Esophagus squamous epithelium (tissue), 5 donors: ENCODE results near the gene PDLIM5. TPM values are rescaled to one million over a fixed set of nuclear protein-coding genes. Genes with fewer than 3 reads are reported as not detected.
"Not testable (repeated sequence)": the region's sequence is repeated elsewhere in the genome, so short reads cannot be mapped to it uniquely, and the experiment has no call there.

Source experiments
- DNase-seq: peaks from one replicate; lab custom pipeline; 2025; lab: John Stamatoyannopoulos, UW
- H3K27ac ChIP-seq, 4 donors: fragments of 200-600 bp; sonication (generic); one replicate each; pipeline ENCODE4 v1.5.1; 2016 to 2019; ENCODE audit warnings: mild to moderate bottlenecking in 1 of 4
- H3K27me3 ChIP-seq, 4 donors: fragments of 200-600 bp; sonication (generic); 1 replicate in 3 of 4; 2 replicates in 1 of 4; pipeline versions ENCODE4 v1.5.1 to v1.6.0; 2017 to 2021; ENCODE audit warnings: antibody characterized with exemption in 1 of 4
- H3K36me3 ChIP-seq, 3 donors: fragments of 200-600 bp; sonication (generic); one replicate each; pipeline ENCODE4 v1.5.1; 2016 to 2019
- H3K4me1 ChIP-seq, 3 donors: fragments of 200-600 bp; sonication (generic); one replicate each; pipeline ENCODE4 v1.5.1; 2017 to 2019
- H3K4me3 ChIP-seq, 4 donors: fragments of 200-600 bp; sonication (generic); 1 replicate in 3 of 4; 2 replicates in 1 of 4; pipeline ENCODE4 v1.5.1; 2016 to 2019; ENCODE audit warnings: mild to moderate bottlenecking in 2 of 4, moderate library complexity in 1 of 4
- H3K9me3 ChIP-seq, 3 donors: fragments of 200-600 bp; sonication (generic); one replicate each; pipeline ENCODE4 v1.5.1; 2016 to 2019
- POLR2A ChIP-seq, 4 donors: fragments of 450-650 bp; IDR thresholded peaks; one replicate each; pipeline ENCODE4 v1.6.1; 2017; ENCODE audit warnings: antibody characterized with exemption in 4 of 4, mild to moderate bottlenecking in 4 of 4, moderate library complexity in 3 of 4
- WGBS, 2 donors: methylation state at CpG; one replicate each; pipeline ENCODE4 v1.1.5; 2018; 5-methylcytosine and 5-hydroxymethylcytosine counted together
- intact Hi-C: fragments of 100-400 bp; cut with DNase I; formaldehyde crosslinking; loops from one replicate; pipeline ENCODE4 v1.15.0; 2022
- total RNA-seq, 4 donors: library from RNA; depleted of rRNA; stranded (reverse); fragments of >200 nt; gene quantifications; one replicate each; pipeline ENCODE4 v1.1.0, GENCODE V29; 2016
- TF ChIP-seq, protein P1 (sequence below), 6 experiments: fragments of 450-650 bp in 4 of 6; fragments of 200-600 bp in 2 of 6; sonication (generic) in 2 of 6; IDR thresholded peaks; one replicate each; pipeline ENCODE4 v1.5.1; 2016 to 2019; ENCODE audit warnings: antibody characterized with exemption in 6 of 6, mild to moderate bottlenecking in 4 of 6, moderate library complexity in 4 of 6
- donor health status: DM: yes; HTN: yes; CAD: no.

PDLIM5 gene
- total RNA-seq, 4 donors from 2014 or later = 57.0 to 204 (median 157) TPM

GRCh38 chr4:94548571-94548970, 96.8 kb downstream of the PDLIM5 start:
- H3K4me3 ChIP-seq = no peak overlapping the region
- peak overlapping the region; percentile 66 to 85 (median 72) for H3K27ac ChIP-seq
- TF ChIP-seq POLR2A (IDR thresholded peaks at IDR 0.05) = no peak
- TF ChIP-seq, protein P1, sequence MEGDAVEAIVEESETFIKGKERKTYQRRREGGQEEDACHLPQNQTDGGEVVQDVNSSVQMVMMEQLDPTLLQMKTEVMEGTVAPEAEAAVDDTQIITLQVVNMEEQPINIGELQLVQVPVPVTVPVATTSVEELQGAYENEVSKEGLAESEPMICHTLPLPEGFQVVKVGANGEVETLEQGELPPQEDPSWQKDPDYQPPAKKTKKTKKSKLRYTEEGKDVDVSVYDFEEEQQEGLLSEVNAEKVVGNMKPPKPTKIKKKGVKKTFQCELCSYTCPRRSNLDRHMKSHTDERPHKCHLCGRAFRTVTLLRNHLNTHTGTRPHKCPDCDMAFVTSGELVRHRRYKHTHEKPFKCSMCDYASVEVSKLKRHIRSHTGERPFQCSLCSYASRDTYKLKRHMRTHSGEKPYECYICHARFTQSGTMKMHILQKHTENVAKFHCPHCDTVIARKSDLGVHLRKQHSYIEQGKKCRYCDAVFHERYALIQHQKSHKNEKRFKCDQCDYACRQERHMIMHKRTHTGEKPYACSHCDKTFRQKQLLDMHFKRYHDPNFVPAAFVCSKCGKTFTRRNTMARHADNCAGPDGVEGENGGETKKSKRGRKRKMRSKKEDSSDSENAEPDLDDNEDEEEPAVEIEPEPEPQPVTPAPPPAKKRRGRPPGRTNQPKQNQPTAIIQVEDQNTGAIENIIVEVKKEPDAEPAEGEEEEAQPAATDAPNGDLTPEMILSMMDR (IDR thresholded peaks at IDR 0.05) = no peak
- H3K9me3 ChIP-seq = no peaks in the 10 kb centered on the region
- no peaks in the 10 kb centered on the region for H3K27me3 ChIP-seq
- H3K4me1 ChIP-seq = peaks cover 10 to 49% (median 10%) of the 10 kb centered on the region in 3 donors
- no peak for DNase-seq
- intact Hi-C loops = no loop called here
- 16 to 18% methylated on average over 1 of the region's 1 CpG for WGBS, 2 donors
- peaks cover 0 to 5% (median 0%) of the 10 kb centered on the region in 3 donors for H3K36me3 ChIP-seq

DNA sequence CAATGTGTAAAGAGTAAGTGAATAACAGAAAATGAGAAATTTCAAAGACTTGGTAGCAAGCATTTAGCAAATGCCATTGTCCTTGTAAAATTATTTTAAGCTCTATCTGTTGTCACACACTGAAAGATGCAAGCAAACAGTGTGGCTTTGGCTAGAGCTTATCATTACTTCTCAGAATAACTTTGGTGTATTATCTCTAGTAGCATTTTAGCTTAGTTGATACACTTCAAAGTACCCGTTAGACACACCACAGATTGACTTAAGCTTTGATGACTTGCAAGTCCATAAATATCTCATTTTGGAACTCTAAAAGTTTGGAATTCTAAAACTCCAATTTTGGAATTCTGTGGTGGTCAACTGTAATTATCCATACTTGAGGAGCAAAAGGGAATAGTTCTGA, 98.6 kb downstream of the PDLIM5 start:
- intact Hi-C loops = no loop called here
- TF ChIP-seq POLR2A (IDR thresholded peaks at IDR 0.05) = no peak
- TF ChIP-seq, protein P1 (IDR thresholded peaks at IDR 0.05) = no peak
- Histone ChIP-seq H3K4me3 (no peak overlapping the region), H3K27me3 (no peaks in the 10 kb centered on the region), H3K9me3 (no peaks in the 10 kb centered on the region), H3K4me1 (peaks cover 5 to 36% (median 10%) of the 10 kb centered on the region in 3 donors), H3K36me3 (no peaks in the 10 kb centered on the region), H3K27ac (peak overlapping the region in 2 of 4 donors; percentile 66 to 85)
- 84 to 94% methylated on average over 1 of the region's 1 CpG for WGBS, 2 donors
- DNase-seq = no peak

- 89 to 100% methylated on average over 1 of the region's 1 CpG for WGBS, 2 donors
- Histone ChIP-seq H3K4me1 (peaks cover 5 to 31% (median 10%) of the 10 kb centered on the region in 3 donors), H3K27me3 (no peaks in the 10 kb centered on the region), H3K27ac (no peak overlapping the region), H3K4me3 (no peak overlapping the region), H3K9me3 (no peaks in the 10 kb centered on the region), H3K36me3 (no peaks in the 10 kb centered on the region)
- DNase-seq = no peak
- intact Hi-C loops = no loop called here
- no peak for TF ChIP-seq POLR2A (IDR thresholded peaks at IDR 0.05)
- TF ChIP-seq, protein P1 (IDR thresholded peaks at IDR 0.05) = no peak
Measured at GRCh38 chr4:94550851-94551250, 99.1 kb downstream of the PDLIM5 start.

- H3K4me3 ChIP-seq = no peak overlapping the region
- no peaks in the 10 kb centered on the region for H3K9me3 ChIP-seq
- H3K36me3 ChIP-seq = no peaks in the 10 kb centered on the region
- 82 to 83% methylated on average over 3 of the region's 3 CpGs for WGBS, 2 donors
- peaks cover 5 to 29% (median 10%) of the 10 kb centered on the region in 3 donors for H3K4me1 ChIP-seq
- intact Hi-C loops = no loop called here
- no peaks in the 10 kb centered on the region for H3K27me3 ChIP-seq
- no peak for TF ChIP-seq POLR2A (IDR thresholded peaks at IDR 0.05)
- TF ChIP-seq, protein P1 (IDR thresholded peaks at IDR 0.05) = no peak
- H3K27ac ChIP-seq = no peak overlapping the region
- no peak for DNase-seq
Measured at GRCh38 chr4:94551643-94552564, 100.2 kb downstream of the PDLIM5 start.

DNA sequence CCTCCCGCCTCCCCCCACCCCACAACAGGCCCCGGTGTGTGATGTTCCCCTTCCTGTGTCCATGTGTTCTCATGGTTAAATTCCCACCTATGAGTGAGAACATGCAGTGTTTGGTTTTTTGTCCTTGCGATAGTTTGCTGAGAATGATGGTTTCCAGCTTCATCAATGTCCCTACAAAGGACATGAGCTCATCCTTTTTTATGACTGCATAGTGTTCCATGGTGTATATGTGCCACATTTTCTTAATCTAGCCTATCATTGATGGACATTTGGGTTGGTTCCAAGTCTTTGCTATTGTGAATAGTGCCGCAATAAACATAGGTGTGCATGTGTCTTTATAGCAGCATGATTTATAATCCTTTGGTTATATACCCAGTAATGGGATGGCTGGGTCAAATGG, 104.3 kb downstream of the PDLIM5 start:
- DNase-seq, intact Hi-C loops, H3K27me3 ChIP-seq, H3K9me3 ChIP-seq, H3K36me3 ChIP-seq, H3K4me3 ChIP-seq, H3K27ac ChIP-seq: not testable (repeated sequence)
- 89 to 90% methylated on average over 2 to 3 of the region's 4 CpGs for WGBS, 2 donors
- H3K4me1 ChIP-seq = peaks cover 11 to 37% (median 15%) of the 10 kb centered on the region in 3 donors

DNA sequence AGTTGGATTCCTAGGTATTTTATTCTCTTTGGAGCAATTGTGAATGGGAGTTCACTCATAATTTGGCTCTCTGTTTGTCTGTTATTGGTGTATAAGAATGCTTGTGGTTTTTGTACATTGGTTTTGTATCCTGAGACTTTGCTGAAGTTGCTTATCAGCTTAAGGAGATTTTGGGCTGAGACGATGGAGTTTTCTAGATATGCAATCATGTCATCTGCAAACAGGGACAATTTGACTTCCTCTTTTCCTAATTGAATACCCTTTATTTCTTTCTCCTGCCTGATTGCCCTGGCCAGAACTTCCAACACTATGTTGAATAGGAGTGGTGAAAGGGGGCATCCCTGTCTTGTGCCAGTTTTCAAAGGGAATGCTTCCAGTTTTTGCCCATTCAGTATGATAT, 105.9 kb downstream of the PDLIM5 start:
- WGBS, 2 donors = no CpG with 5 or more reads among the region's 1 CpG

More for the DNA sequence above, 105.9 kb downstream of the PDLIM5 start:
- Histone ChIP-seq H3K4me1 (peaks cover 11 to 53% (median 24%) of the 10 kb centered on the region in 3 donors), H3K27ac (peak overlapping the region in 3 of 4 donors; percentile 7 to 76 (median 72))
- H3K27me3 ChIP-seq, DNase-seq, H3K36me3 ChIP-seq, H3K4me3 ChIP-seq, H3K9me3 ChIP-seq, intact Hi-C loops: not testable (repeated sequence)
